Fibroblast of upper back skin (primary cell): Measurements from ENCODE around the gene XPO1.
"Not testable (repeated sequence)": the region's sequence is repeated elsewhere in the genome, so short reads cannot be mapped to it uniquely, and the experiment has no call there.

Source experiments
- DNase-seq: peaks from one replicate; pipeline ENCODE4 v3.0.0-alpha.2; 2013

XPO1 gene

GRCh38 chr2:61535449-61535848, 2.7 kb downstream of the XPO1 start:
- DNase-seq = no peak

GRCh38 chr2:61534926-61535325, 3.2 kb downstream of the XPO1 start:
- no peak for DNase-seq

GRCh38 chr2:61530749-61531148, 7.4 kb downstream of the XPO1 start:
- no peak for DNase-seq

GRCh38 chr2:61529944-61530735, 8.0 kb downstream of the XPO1 start:
- DNase-seq = no peak

GRCh38 chr2:61520261-61520660, 17.9 kb downstream of the XPO1 start:
- no peak for DNase-seq

- no peak for DNase-seq
Observed at GRCh38 chr2:61512768-61513398, 25.3 kb downstream of the XPO1 start.

GRCh38 chr2:61510674-61511671, 27.2 kb downstream of the XPO1 start:
- no peak for DNase-seq

- DNase-seq = no peak
Observed at GRCh38 chr2:61504949-61505348, 33.2 kb downstream of the XPO1 start.

GRCh38 chr2:61499060-61499459, 39.1 kb downstream of the XPO1 start:
- DNase-seq = no peak

- peak; percentile 38 for DNase-seq
Observed at GRCh38 chr2:61493523-61493942, 44.6 kb downstream of the XPO1 start.

- DNase-seq = no peak
Observed at GRCh38 chr2:61492476-61492875, 45.7 kb downstream of the XPO1 start.

GRCh38 chr2:61485281-61485680, 52.9 kb downstream of the XPO1 start:
- no peak for DNase-seq

GRCh38 chr2:61478086-61478485, 60.1 kb downstream of the XPO1 start:
- DNase-seq = no peak

- not testable (repeated sequence) for DNase-seq
Observed at GRCh38 chr2:61476929-61477589, 61.1 kb downstream of the XPO1 start.

- DNase-seq = peak; percentile 5
Observed at GRCh38 chr2:61471905-61472805, 66.0 kb downstream of the XPO1 start.

GRCh38 chr2:61470965-61471904, 66.9 kb downstream of the XPO1 start, which contains the start of gene USP34:
Gene USP34 (minus strand): TSS chr2:61471087. CDS start chr2:61470692, 395 bp downstream.
- DNase-seq = peak; percentile 96

GRCh38 chr2:61470122-61470951, 67.8 kb downstream of the XPO1 start:
- peak; percentile 81 for DNase-seq

- DNase-seq = no peak
Observed at GRCh38 chr2:61469424-61470121, 68.6 kb downstream of the XPO1 start.

GRCh38 chr2:61468231-61468630, 69.9 kb downstream of the XPO1 start:
- not testable (repeated sequence) for DNase-seq
